PFSK-1 (cell line): ENCODE results near the gene FIP1L1.

ENCODE experiments used
- FOXP2 ChIP-seq: optimal IDR thresholded peaks from 2 replicates; pipeline ENCODE3; 2011; ENCODE audit warnings: borderline replicate concordance, control low read depth, inconsistent platforms; ENCODE audit not compliant: insufficient read depth; ENCODE audit errors: extremely low read length, extremely low read depth
- POLR2AphosphoS5 ChIP-seq: IDR thresholded peaks from 2 replicates; pipeline ENCODE4 v1.6.1; 2012; ENCODE audit warnings: low read depth, mild to moderate bottlenecking, control low read depth, low read length, moderate library complexity
- REST ChIP-seq, 2 experiments: IDR thresholded peaks; 2 replicates each; pipeline versions ENCODE4 v1.6.1 to v1.8.0; 2011 to 2012; ENCODE audit warnings: low read depth in 2 of 2, low read length in 2 of 2, control low read depth in 1 of 2, inconsistent platforms in 1 of 2, mild to moderate bottlenecking in 1 of 2, moderate library complexity in 1 of 2; ENCODE audit not compliant: insufficient read depth in 1 of 2
- SIN3A ChIP-seq: IDR thresholded peaks from 2 replicates; pipeline ENCODE4 v1.6.1; 2012; ENCODE audit warnings: mild to moderate bottlenecking, low read length, moderate library complexity, borderline replicate concordance; ENCODE audit not compliant: insufficient read depth
- TAF1 ChIP-seq: IDR thresholded peaks from 2 replicates; pipeline ENCODE4 v1.6.1; 2012; ENCODE audit warnings: low read length, control low read depth, borderline replicate concordance; ENCODE audit not compliant: insufficient read depth

FIP1L1 gene

DNA sequence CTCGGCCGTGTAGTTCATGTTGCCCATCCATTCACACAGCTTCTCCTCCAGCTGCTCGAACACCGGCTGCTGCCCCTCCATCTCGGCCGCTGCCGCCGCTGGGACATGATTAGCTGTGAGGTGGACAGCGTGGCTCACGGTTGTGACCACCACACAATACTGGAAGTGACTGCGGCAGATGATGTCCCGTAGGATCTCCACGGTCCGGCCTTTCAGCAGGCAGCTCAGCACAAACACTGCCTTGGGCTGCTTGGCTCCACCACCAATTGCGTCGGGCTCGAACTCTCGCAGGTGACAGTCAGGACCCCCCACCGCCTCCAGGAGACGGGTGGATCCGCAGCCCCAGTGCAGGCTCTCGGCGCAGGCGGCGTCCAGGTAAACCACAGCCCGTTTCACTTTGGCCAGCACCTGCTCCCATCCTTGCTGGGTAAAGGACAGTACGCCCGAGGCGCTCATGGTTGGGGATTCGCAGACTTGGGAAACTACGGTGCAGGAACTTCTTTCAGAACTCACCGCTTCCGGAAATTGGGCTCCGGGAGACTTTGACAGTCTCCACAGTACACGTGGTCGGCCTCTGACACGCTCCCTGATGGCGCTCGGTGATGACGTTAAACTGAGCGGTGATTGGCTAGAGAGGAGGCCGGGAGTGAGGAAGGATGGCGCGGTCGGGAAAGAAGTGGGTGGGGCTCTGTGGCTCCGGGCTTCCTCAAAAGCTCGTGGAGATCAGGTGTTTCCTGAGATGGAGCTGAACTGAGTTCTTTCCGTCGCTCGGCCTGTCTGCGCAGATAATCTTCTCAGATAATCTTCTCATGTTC is 11.7 kb upstream of the FIP1L1 start, which contains the start of gene SCFD2:
SCFD2 (minus strand) TSS at position 576 of the 815 bp plus-strand sequence.
- 0 out of 2 replicates have a peak, but pooled peaks have one; percentile 40 for TF ChIP-seq TAF1
- no peak for TF ChIP-seq REST (IDR thresholded peaks at IDR 0.05; ENCODE audit: insufficient read depth in 1 of 2, low read depth in 2 of 2, low read length in 2 of 2)
- TF ChIP-seq SIN3A = peak; percentile 100
- TF ChIP-seq POLR2AphosphoS5 = peak; percentile 65; the same call in 1 of the 2 replicates

GRCh38 chr4:53366301-53366716 is 11.1 kb upstream of the FIP1L1 start:
- TF ChIP-seq TAF1 (no peak), POLR2AphosphoS5 (no peak), FOXP2 (no peak), REST (IDR thresholded peaks at IDR 0.05; ENCODE audit: insufficient read depth in 1 of 2, low read depth in 2 of 2, low read length in 2 of 2) (no peak), SIN3A (no peak)

DNA sequence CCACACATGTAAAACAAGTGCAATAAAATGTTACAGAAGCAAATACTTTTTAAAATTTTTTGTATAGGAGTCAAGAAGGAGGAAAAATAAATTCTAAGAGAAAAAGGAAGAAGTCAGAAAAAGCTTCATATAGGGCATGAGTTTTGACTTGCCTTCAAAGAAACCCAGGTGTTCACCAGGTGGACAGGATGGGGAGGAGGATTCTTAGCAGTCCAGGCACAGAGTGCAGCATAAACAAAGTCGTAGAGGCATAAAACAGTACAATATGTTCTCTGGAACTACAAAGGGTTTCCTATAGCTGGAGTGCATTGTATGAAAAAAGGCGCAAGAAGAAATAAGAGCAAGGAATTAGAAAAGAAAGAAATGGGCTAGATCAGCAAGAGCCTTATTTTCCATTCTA is 9.7 kb upstream of the FIP1L1 start:
- TF ChIP-seq FOXP2 = no peak
- no peak for TF ChIP-seq TAF1
- TF ChIP-seq POLR2AphosphoS5 = no peak
- no peak for TF ChIP-seq SIN3A

GRCh38 chr4:53371049-53371448 is 6.4 kb upstream of the FIP1L1 start:
- TF ChIP-seq SIN3A (no peak), FOXP2 (no peak), POLR2AphosphoS5 (no peak), TAF1 (no peak), REST (IDR thresholded peaks at IDR 0.05; ENCODE audit: insufficient read depth in 1 of 2, low read depth in 2 of 2, low read length in 2 of 2) (no peak)

GRCh38 chr4:53371843-53372521 is 5.5 kb upstream of the FIP1L1 start:
- TF ChIP-seq FOXP2 = no peak
- no peak for TF ChIP-seq REST (IDR thresholded peaks at IDR 0.05; ENCODE audit: insufficient read depth in 1 of 2, low read depth in 2 of 2, low read length in 2 of 2)
- no peak for TF ChIP-seq TAF1
- no peak for TF ChIP-seq SIN3A
- TF ChIP-seq POLR2AphosphoS5 = no peak
